GM23338 (cell line): ENCODE results near the gene IZUMO4. TPM values are rescaled to one million over a fixed set of nuclear protein-coding genes. Genes with fewer than 3 reads are reported as not detected.

Source experiments
- ATAC-seq: fragments of 200-7000 bp; cut with Tn5 transposase; 3 replicates; pipeline ENCODE4 v1.9.1; 2020
- DNase-seq: peaks from one replicate; pipeline ENCODE4 v3.0.0-alpha.2; 2015; ENCODE audit warnings: low spot score
- H2AFZ ChIP-seq: fragments of 200-600 bp; sonication (generic); 2 replicates; pipeline ENCODE4 v1.8.0; 2016; ENCODE audit warnings: antibody characterized with exemption, mild to moderate bottlenecking, moderate library complexity
- H3F3A ChIP-seq: fragments of 200-600 bp; sonication (generic); replicated peaks from 2 replicates; pipeline ENCODE4 v1.8.0; 2017; ENCODE audit warnings: antibody characterized with exemption, mixed run types, low read depth
- H3K27ac ChIP-seq: fragments of 200-600 bp; sonication (generic); 2 replicates; pipeline ENCODE4 v1.6.1; 2016; ENCODE audit warnings: low read depth
- H3K27me3 ChIP-seq: fragments of 200-600 bp; sonication (generic); 2 replicates; pipeline ENCODE4 v1.8.0; 2016; ENCODE audit warnings: mild to moderate bottlenecking, mixed run types, moderate library complexity; ENCODE audit not compliant: insufficient read depth
- H3K36me3 ChIP-seq: fragments of 200-600 bp; sonication (generic); 2 replicates; pipeline ENCODE4 v1.8.0; 2016; ENCODE audit warnings: mild to moderate bottlenecking; ENCODE audit not compliant: insufficient read depth
- H3K4me1 ChIP-seq: fragments of 200-600 bp; sonication (generic); 2 replicates; pipeline ENCODE4 v1.8.0; 2016; ENCODE audit warnings: mild to moderate bottlenecking, moderate library complexity; ENCODE audit not compliant: insufficient read depth
- H3K4me2 ChIP-seq: fragments of 200-600 bp; sonication (generic); 2 replicates; pipeline ENCODE4 v1.7.1; 2017; ENCODE audit warnings: mixed run types
- H3K4me3 ChIP-seq: fragments of 200-600 bp; sonication (generic); 2 replicates; pipeline ENCODE4 v1.6.1; 2016; ENCODE audit warnings: mixed run types
- H3K79me2 ChIP-seq: fragments of 200-600 bp; sonication (generic); replicated peaks from 2 replicates; pipeline ENCODE4 v1.8.0; 2017; ENCODE audit warnings: mild to moderate bottlenecking; ENCODE audit not compliant: insufficient read depth
- H3K9me2 ChIP-seq: fragments of 200-600 bp; sonication (generic); 2 replicates; pipeline ENCODE4 v1.8.0; 2017; ENCODE audit not compliant: insufficient read depth
- H4K20me1 ChIP-seq: fragments of 200-600 bp; sonication (generic); replicated peaks from 2 replicates; pipeline ENCODE4 v1.8.0; 2017; ENCODE audit warnings: mild to moderate bottlenecking; ENCODE audit not compliant: insufficient read depth
- H3K27ac Mint-ChIP-seq: 2 replicates; pipeline ENCODE4 v1.8.0; 2020; ENCODE audit warnings: inconsistent platforms, mild to moderate bottlenecking, moderate library complexity, mixed read lengths
- H3K27me3 Mint-ChIP-seq: 3 replicates; pipeline ENCODE4 v1.8.0; 2022; ENCODE audit warnings: low read depth, mild to moderate bottlenecking, moderate library complexity, mixed read lengths, inconsistent platforms; ENCODE audit not compliant: insufficient read depth, poor library complexity
- H3K36me3 Mint-ChIP-seq: 3 replicates; pipeline ENCODE4 v1.8.0; 2021; ENCODE audit warnings: low read depth, mild to moderate bottlenecking, inconsistent platforms, moderate library complexity, mixed read lengths
- H3K4me1 Mint-ChIP-seq: 3 replicates; pipeline ENCODE4 v1.8.0; 2020; ENCODE audit warnings: mild to moderate bottlenecking, inconsistent platforms, mixed read lengths
- H3K4me3 Mint-ChIP-seq: 3 replicates; pipeline ENCODE4 v1.8.0; 2021; ENCODE audit warnings: moderate library complexity, mild to moderate bottlenecking, inconsistent platforms, mixed read lengths
- H3K9me3 Mint-ChIP-seq: 3 replicates; pipeline ENCODE4 v1.8.0; 2020; ENCODE audit warnings: moderate library complexity, mild to moderate bottlenecking, inconsistent platforms, mixed read lengths
- CREB1 ChIP-seq: fragments of 250-450 bp; sonication (Bioruptor Pico); IDR thresholded peaks from 2 replicates; pipeline ENCODE4 v1.5.0; 2020; ENCODE audit warnings: low read depth, mild to moderate bottlenecking, moderate library complexity
- CTCF ChIP-seq, 2 experiments: fragments of 200-600 bp in 1 of 2; sonication (generic) in 1 of 2; conservative IDR thresholded peaks; 2 replicates each; pipeline versions ENCODE4 v1.5.1 to v1.6.1; 2016 to 2017; ENCODE audit warnings: antibody characterized with exemption in 2 of 2, low read depth in 2 of 2, mild to moderate bottlenecking in 2 of 2, moderate library complexity in 1 of 2
- EZH2 ChIP-seq: fragments of 200-600 bp; sonication (generic); IDR thresholded peaks from one replicate; pipeline ENCODE4 v1.8.0; 2017; ENCODE audit warnings: antibody characterized with exemption, mild to moderate bottlenecking, low read depth; ENCODE audit not compliant: unreplicated experiment
- JUNB ChIP-seq: IDR thresholded peaks from one replicate; pipeline ENCODE4 v1.6.1; 2016; ENCODE audit warnings: antibody characterized with exemption; ENCODE audit not compliant: unreplicated experiment
- NANOG ChIP-seq: IDR thresholded peaks from 2 replicates; pipeline ENCODE4 v1.6.1; 2016; ENCODE audit warnings: antibody characterized with exemption, borderline replicate concordance
- POLR2AphosphoS5 ChIP-seq: IDR thresholded peaks from 2 replicates; pipeline ENCODE4 v1.6.1; 2016; ENCODE audit warnings: antibody characterized with exemption, low read depth
- STAT1 ChIP-seq: IDR thresholded peaks from one replicate; pipeline ENCODE4 v1.6.1; 2016; ENCODE audit warnings: antibody characterized with exemption; ENCODE audit not compliant: unreplicated experiment
- ZNF114 ChIP-seq: fragments of 250-450 bp; sonication (Bioruptor Pico); IDR thresholded peaks from 2 replicates; pipeline ENCODE4 v1.5.0; 2020; ENCODE audit warnings: mild to moderate bottlenecking, moderate library complexity
- ZNF331 ChIP-seq: fragments of 250-450 bp; sonication (Bioruptor Pico); IDR thresholded peaks from 2 replicates; pipeline ENCODE4 v1.5.0; 2020; ENCODE audit warnings: low read depth, mild to moderate bottlenecking, moderate library complexity
- ZNF462 ChIP-seq: fragments of 250-450 bp; sonication (Bioruptor Pico); IDR thresholded peaks from 2 replicates; pipeline ENCODE4 v1.5.0; 2020; ENCODE audit warnings: mild to moderate bottlenecking, moderate library complexity
- polyA plus RNA-seq: library from polyadenylated mRNA; unstranded; fragments of >200 nt; fragmentation: Nextera tagmentation; extraction: Ambion mirVana; gene quantifications from 2 replicates; pipeline ENCODE4 v1.2.1, GENCODE V29; 2016
- total RNA-seq: library from RNA; depleted of rRNA; stranded (reverse); fragments of >200 nt; shearing (Covaris generic); gene quantifications from 2 replicates; pipeline ENCODE4 v1.2.3, GENCODE V29; 2014
- TF ChIP-seq, protein P1 (sequence below): IDR thresholded peaks from 2 replicates; pipeline ENCODE4 v1.6.1; 2016; ENCODE audit warnings: antibody characterized with exemption
- TF ChIP-seq, protein P2 (sequence below): IDR thresholded peaks from one replicate; pipeline ENCODE4 v1.6.1; 2018; ENCODE audit warnings: antibody characterized with exemption; ENCODE audit not compliant: unreplicated experiment

Gene IZUMO4
- total and polyA plus RNA-seq, 2 experiments from 2014 or later = 0.57 to 2.2 TPM

DNA sequence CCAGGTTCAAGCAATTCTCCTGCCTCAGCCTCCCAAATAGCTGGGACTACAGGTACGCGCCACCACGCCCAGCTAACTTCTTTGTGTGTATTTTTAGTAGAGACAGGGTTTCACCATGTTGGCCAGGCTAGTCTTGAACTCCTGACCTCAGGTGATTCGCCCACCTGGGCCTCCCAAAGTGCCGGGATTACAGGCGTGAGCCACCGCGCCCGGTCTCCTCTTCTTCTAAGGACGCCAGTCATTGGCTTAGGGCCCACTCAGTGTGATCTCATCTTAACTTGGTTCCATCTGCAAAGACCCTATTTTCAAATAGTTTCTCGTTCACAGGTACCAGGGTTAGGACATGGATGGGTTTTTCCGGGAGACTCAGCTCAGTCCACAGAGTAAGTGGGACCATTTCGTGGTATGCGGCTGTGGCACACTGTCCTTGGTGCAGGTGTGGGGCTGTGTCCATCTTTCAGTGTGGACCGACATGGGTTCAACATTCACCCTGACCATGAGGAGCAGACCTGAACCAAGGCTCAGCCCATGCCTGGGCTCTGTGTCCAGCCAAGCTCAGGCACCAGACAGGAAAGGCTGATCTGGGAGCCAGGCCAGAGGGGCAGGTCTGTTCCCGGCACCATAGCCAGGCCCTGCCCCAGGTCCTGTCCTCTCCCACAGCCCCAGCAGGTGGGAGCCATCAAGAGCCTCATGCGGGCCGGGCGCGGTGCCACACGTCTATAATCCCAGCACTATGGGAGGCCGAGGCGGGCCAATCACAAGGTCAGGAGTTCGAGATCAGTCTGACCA is 42.9 kb upstream of the IZUMO4 start:
- no peak overlapping the region for H3K4me2 ChIP-seq
- H3K4me3 Mint-ChIP-seq = no peak overlapping the region
- no peaks in the 10 kb centered on the region; the same call in 1 of the 2 replicates for H3K4me1 ChIP-seq

More for the DNA sequence above, 42.9 kb upstream of the IZUMO4 start:
- no peaks in the 10 kb centered on the region for H3K9me2 ChIP-seq
- peaks cover 10% of the 10 kb centered on the region for H4K20me1 ChIP-seq
- H3K9me3 Mint-ChIP-seq = no peaks in the 10 kb centered on the region
- H3K27me3 Mint-ChIP-seq = peaks cover 8% of the 10 kb centered on the region
- no peaks in the 10 kb centered on the region for H3K36me3 Mint-ChIP-seq
- no peak overlapping the region for H3K4me3 ChIP-seq
- DNase-seq = no peak
- H3K4me1 Mint-ChIP-seq = peaks cover 10% of the 10 kb centered on the region
- TF ChIP-seq, protein P1, sequence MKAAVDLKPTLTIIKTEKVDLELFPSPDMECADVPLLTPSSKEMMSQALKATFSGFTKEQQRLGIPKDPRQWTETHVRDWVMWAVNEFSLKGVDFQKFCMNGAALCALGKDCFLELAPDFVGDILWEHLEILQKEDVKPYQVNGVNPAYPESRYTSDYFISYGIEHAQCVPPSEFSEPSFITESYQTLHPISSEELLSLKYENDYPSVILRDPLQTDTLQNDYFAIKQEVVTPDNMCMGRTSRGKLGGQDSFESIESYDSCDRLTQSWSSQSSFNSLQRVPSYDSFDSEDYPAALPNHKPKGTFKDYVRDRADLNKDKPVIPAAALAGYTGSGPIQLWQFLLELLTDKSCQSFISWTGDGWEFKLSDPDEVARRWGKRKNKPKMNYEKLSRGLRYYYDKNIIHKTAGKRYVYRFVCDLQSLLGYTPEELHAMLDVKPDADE = no peak
- TF ChIP-seq CTCF (conservative IDR thresholded peaks at IDR 0.05; ENCODE audit: low read depth in 2 of 2) (no peak), ZNF331 (CRISPR knock-in tag) (no peak), POLR2AphosphoS5 (no peak), CREB1 (CRISPR knock-in tag) (no peak), ZNF114 (CRISPR knock-in tag) (no peak), NANOG (no peak), STAT1 (no peak), ZNF462 (CRISPR knock-in tag) (no peak), EZH2 (no peak), JUNB (no peak)
- TF ChIP-seq, protein P2, sequence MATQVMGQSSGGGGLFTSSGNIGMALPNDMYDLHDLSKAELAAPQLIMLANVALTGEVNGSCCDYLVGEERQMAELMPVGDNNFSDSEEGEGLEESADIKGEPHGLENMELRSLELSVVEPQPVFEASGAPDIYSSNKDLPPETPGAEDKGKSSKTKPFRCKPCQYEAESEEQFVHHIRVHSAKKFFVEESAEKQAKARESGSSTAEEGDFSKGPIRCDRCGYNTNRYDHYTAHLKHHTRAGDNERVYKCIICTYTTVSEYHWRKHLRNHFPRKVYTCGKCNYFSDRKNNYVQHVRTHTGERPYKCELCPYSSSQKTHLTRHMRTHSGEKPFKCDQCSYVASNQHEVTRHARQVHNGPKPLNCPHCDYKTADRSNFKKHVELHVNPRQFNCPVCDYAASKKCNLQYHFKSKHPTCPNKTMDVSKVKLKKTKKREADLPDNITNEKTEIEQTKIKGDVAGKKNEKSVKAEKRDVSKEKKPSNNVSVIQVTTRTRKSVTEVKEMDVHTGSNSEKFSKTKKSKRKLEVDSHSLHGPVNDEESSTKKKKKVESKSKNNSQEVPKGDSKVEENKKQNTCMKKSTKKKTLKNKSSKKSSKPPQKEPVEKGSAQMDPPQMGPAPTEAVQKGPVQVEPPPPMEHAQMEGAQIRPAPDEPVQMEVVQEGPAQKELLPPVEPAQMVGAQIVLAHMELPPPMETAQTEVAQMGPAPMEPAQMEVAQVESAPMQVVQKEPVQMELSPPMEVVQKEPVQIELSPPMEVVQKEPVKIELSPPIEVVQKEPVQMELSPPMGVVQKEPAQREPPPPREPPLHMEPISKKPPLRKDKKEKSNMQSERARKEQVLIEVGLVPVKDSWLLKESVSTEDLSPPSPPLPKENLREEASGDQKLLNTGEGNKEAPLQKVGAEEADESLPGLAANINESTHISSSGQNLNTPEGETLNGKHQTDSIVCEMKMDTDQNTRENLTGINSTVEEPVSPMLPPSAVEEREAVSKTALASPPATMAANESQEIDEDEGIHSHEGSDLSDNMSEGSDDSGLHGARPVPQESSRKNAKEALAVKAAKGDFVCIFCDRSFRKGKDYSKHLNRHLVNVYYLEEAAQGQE = no peak
- no peaks in the 10 kb centered on the region for H3K36me3 ChIP-seq
- H3K27ac Mint-ChIP-seq = no peak overlapping the region
- H3K27ac ChIP-seq = no peak overlapping the region
- no peak for ATAC-seq
- no peak overlapping the region for H2AFZ ChIP-seq
- no peaks in the 10 kb centered on the region for H3K27me3 ChIP-seq
- H3F3A ChIP-seq = 0 out of 2 replicates have a peak, but pooled peaks cover 3% of the 10 kb centered on the region
- peaks cover 19% of the 10 kb centered on the region for H3K79me2 ChIP-seq
